NCI-H128 (cell line): ENCODE results near the gene DARS1.

Experiments
- DNase-seq: peaks from one replicate; lab custom pipeline; 2025; ENCODE audit not compliant: unreplicated experiment; lab: John Stamatoyannopoulos, UW

DARS1 gene

GRCh38 chr2:135948141-135948540, 37.3 kb downstream of the DARS1 start:
- DNase-seq: no peak

DNA sequence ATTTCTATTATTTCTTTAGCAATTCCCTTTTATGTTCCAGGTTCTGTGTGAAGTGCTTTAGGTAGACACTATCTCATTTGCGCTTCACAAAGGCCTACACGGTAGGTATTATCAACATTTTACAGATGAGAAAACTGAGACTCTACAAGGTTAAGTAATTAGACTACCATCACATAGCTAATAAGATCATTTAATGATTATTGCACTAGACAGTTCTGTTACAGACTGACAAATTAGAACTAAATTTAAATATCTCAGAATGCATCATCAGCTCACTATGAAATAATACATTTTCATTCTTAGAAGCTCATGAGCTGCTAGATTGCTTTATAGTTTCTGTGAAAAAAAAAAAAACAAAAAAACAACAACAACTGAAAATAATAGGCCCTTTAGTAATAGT, 37.9 kb downstream of the DARS1 start:
- DNase-seq: no peak

DNA sequence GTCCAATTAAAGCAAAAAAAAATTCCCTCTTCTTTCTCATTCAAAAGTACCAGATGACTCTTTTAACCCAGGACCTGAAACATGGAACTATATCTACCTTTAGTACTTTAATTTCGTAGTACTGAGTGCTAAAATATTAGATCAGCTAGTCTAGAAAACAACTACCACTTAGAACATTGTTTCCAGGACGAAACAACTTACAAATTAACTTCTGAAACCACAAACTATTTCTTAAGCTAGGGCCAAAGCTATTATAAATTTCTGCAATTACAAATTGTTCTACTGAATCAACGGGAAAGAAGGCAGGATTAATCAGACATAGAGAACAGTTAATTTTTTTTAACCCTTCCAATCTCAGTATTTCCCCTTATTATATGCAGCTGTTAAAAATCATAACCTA, 39.9 kb downstream of the DARS1 start:
- DNase-seq: no peak

DNA sequence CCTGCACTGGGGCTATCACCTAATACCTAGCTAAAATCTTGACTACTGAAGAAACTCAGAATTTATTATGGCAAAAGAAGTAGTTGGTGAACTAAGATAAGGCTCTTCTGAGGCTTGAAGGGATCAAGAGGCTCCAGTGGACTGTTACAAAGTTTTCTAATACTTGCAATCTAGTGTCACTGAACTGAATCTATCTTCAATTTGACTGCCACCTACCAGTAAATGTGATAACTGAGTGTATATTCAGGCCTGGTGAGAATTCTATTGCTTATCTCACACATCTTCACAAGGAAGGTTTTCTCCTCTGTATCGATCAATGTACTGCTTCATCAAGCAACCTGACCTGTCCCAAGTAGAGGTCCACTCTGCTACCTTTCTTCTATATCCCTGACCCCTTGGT, 40.8 kb downstream of the DARS1 start:
- DNase-seq: no peak

GRCh38 chr2:135942936-135943688, 42.3 kb downstream of the DARS1 start:
- DNase-seq: no peak

DNA sequence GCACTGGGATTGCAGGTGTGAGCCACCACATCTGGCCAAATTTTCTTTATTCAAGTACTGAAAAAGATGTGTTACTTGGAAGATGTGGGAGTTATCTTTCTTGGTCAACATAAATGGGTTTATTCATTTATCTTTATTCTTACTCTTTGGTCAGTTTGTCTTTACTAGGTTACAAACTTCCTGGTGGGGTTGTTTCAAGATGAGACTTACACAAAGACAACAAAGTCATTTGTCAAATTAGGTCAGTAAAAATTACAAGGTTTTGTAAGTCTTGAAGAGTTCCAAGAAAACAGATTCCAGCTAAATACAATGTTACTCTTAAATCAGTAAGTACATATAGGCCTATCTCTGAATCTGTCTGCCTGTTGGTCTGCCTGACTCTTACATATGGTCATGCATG, 48.9 kb downstream of the DARS1 start:
- DNase-seq: no peak

DNA sequence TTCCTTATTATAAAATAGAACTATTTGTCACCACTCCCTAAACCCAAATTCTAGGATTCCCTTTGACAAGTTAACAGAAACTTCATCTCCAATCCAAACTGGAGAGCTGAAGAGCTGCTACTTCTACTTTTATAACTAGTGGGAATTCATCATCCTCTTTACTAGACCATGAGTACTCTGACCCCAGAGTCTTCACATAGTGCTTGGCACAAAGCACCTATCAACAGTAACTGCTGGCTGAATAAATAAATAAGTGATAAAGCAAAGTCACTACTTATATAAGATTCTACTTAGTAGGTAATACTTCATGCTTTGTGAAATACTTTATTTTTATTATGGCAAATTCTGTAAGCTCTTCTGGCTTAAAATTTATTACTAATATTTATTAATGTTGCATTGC, 49.5 kb downstream of the DARS1 start:
- DNase-seq: no peak

DNA sequence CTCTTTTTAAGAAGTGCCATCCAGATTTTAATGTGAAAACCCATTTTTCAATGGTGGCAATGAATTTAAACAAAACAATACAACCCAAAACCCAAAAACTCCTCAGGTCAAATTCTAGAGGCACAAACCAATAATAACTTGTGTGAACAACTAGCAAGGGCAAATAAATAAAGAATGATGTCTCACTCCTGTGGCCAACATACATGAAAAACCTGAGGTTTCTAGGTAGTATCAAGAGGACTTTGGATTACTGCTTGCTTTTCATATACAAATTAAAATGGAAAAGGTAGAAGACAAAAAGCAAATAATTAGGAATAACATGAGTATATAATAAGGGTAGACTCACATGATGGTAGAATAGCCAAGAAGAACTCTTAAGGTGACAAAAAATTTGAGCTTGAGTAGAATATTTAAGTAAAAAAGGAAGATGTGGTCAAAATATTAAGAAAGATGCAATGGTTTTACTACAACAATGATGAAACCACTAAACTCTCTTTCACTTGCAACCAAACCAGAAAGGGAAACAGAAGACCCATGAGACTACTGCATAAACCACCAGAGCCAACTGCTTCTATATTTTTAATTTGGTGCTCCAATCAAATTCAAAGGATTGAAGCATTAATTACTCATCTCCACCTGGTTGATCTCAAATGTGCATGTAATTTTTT, 53.5 kb downstream of the DARS1 start:
- no peak for DNase-seq

- DNase-seq: no peak
Observed at GRCh38 chr2:135926605-135927004, 58.8 kb downstream of the DARS1 start.

GRCh38 chr2:135925571-135925970, 59.9 kb downstream of the DARS1 start:
- no peak for DNase-seq

DNA sequence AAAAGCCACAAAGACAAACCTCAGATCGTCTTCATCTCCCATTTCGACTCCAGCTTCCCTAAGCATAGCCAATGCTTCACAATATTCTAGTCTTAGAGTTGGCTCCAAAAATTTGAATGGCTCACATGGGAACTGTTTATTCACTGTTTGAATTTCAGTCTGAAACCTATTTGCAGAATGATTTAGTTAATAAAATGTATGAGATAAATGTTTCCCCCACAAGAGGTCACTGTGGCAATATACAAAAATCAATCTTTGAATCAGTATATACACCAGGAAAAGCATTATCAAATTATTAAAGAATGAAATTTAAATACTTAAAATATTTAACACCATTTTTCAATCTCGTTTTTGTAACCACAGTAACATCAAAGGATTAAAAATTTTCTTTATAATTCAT, 69.2 kb downstream of the DARS1 start:
- peak; percentile 22 for DNase-seq

DNA sequence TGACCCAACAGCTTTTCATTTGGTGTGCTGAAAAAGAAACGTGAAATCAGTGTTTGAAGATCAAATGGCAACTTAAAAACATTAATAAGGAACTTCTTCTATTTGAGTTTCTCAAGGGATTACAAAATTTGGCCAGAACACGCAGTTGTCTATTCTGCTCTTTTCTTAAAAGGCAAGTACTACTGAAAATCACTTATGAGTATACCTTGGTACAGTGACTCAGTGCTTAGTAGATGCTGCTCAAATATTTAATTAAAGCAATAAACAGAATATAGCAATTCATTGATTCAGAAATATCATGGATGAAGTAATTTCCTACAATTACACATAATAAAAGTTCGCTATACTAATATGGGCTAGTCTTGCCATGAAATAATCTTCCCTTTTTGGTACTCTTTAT, 70.9 kb downstream of the DARS1 start:
- DNase-seq: no peak

- DNase-seq: peak; percentile 6
Observed at GRCh38 chr2:135913727-135914365, 71.6 kb downstream of the DARS1 start.

DNA sequence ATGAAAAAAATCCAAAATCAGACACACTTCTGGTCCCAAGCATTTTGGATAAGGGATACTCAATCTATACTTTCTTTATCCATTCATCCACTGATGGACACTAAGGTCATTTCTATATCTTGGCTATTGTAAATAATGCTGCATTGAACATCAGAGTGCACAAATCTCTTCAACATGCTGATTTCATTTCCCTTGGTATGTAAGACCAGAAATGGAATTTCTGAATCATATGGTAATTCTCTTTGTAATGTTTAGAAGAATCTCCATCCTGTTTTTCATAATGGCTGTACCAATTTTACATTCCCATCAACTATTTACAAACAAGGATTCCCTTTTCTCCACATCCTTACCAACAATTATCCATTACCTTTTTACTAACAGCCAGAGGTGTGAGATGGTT, 75.5 kb downstream of the DARS1 start:
- no peak for DNase-seq

- no peak for DNase-seq
Observed at GRCh38 chr2:135905679-135906078, 79.7 kb downstream of the DARS1 start.

DNA sequence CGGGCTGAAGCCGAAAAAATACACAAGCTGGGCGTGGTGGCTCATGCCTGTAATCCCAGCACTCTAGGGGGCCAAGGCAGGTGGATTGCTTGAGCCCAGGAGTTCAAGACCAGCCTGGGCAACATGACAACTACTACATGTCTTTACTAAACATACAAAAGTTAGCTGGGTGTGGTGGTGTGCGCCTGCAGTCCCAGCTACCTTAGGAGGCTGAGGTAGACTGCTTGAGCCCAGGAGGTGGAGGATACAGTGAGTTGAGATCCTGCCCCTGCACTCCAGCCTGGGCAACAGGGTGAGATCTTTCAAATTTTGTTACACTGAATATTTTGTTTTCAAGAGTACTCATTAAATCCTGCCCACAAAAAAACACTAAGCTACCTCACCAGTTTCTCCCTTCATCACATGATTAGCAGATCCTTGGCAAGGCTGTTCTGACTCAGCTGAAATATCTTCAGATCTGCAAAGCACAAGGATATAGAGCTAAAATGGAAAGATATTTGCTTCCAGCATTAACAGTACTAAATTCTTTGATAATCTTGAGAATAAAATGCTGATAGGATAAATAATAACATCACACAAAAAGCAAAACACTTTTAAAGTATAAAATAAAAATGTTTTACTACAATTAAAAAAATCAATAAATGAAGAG, 81.0 kb downstream of the DARS1 start:
- DNase-seq: no peak

- DNase-seq: no peak
Observed at GRCh38 chr2:135903650-135904049, 81.8 kb downstream of the DARS1 start.

DNA sequence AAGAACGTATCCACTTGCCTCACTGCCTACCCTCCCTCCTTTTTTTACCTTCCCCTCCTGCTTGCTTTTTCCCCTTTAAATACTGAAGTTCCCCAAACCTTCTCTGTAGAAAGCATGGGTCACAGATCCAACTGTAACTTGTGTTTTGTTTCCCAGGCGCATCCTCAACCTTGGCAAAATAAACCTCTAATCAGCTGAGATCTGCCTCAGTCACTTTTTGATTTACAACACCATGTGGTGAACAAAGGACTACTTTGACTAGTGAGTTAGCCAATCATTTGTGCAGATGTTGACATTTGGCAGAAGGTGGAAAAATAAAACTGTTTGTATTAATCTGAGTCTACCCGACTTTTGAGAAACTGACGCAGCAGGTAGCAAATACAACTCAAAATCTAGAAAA, 85.9 kb downstream of the DARS1 start:
- no peak for DNase-seq

DNA sequence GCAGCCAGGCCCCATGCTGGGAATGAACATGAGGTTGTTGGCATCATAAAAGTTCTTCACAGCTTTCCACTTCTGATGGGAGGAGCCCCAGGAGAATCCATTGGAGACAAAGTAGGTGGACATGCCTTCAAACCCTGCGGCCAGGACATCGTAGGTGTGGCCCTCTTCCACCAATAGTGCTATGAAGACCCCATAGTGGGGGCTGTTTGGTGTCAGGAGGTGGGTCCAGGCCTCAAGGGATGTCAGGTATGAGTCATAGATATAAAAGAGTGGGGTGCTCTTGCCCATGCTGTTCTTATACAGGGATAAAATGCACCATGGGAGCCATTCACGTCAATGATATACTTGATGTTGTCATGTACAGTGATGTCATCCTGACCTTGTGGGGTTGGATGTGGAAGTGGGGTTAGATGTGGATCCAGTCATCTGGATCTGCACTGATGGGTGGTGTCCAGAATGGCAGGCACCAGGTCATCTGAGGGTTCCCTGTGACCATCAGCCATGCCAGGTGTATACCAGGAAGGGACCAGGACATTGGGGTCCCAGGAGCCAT, 87.1 kb downstream of the DARS1 start:
- DNase-seq: no peak

DNA sequence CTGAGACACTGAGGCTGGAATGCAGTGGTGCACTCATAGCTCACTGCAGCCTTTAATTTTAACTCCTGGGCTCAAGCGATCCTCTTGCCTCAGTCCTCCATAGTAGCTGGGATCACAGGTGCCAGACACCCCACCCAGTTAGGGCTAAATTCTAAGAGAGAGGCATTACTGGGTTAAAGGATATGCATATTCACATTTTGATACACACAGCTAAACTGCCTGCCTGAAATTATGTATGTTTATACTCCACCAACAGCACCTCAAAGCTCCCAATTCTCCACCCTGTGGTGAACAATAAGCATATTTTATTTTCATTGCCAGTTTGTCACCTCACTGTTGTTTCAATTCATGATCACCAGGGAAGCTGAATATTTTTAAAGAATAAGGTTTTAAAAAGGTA, 90.5 kb downstream of the DARS1 start:
- no peak for DNase-seq

DNA sequence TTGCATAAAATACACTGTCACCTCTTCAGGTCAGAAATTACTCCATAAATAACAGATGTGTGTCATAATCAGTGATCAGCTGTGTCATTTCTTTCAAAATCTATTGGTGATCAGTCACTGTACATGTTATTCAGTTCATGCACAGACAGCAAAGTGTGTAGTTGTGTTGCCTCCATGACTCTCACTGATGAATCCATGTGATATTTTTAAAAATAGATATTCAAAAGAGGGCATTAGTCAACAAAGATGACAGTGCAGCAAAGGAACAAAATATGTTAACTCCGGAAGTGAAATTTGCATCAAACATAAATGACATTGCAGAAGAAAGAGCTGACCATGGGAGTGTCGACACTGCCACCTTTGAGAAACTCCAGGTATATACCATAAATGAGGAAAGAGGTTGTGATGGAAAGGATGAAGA, 92.0 kb downstream of the DARS1 start:
- DNase-seq: no peak

- DNase-seq: no peak
Observed at GRCh38 chr2:135890835-135891234, 94.6 kb downstream of the DARS1 start.
